ENCODE measurements around the gene KCNJ9. TPM values are rescaled to one million over a fixed set of nuclear protein-coding genes. Genes with fewer than 3 reads are reported as not detected.
A peak's percentile ranks its signal among the peaks of the same experiment; 100 is the strongest.

Gene KCNJ9
- total and polyA plus RNA-seq, 12 donors, result 0.01 to 0.09 (median 0.07) TPM; not detected in 8

DNA sequence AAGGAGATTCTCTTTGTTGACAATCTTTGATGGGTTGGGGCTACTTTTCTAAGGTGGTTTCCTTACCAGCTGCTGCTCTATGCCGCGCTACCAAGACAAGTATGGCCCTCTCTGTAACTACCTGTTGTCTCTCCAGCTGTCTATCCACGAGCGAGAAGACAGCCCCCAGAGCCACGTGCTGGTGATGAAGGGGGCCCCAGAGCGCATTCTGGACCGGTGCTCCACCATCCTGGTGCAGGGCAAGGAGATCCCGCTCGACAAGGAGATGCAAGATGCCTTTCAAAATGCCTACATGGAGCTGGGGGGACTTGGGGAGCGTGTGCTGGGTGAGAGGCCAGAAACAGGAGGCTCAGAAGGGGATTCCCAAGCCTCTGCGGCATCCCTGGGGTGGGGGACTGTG lies 48.6 kb downstream of the KCNJ9 start:
- WGBS, 2 donors, result 86 to 88% methylated on average over 11 of the region's 11 CpGs
- DNase-seq (no peak), ATAC-seq (no peak)
- H3K9me3 ChIP-seq, result no peaks in the 10 kb centered on the region
- TF ChIP-seq, protein P1, sequence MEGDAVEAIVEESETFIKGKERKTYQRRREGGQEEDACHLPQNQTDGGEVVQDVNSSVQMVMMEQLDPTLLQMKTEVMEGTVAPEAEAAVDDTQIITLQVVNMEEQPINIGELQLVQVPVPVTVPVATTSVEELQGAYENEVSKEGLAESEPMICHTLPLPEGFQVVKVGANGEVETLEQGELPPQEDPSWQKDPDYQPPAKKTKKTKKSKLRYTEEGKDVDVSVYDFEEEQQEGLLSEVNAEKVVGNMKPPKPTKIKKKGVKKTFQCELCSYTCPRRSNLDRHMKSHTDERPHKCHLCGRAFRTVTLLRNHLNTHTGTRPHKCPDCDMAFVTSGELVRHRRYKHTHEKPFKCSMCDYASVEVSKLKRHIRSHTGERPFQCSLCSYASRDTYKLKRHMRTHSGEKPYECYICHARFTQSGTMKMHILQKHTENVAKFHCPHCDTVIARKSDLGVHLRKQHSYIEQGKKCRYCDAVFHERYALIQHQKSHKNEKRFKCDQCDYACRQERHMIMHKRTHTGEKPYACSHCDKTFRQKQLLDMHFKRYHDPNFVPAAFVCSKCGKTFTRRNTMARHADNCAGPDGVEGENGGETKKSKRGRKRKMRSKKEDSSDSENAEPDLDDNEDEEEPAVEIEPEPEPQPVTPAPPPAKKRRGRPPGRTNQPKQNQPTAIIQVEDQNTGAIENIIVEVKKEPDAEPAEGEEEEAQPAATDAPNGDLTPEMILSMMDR (IDR thresholded peaks at IDR 0.05), result no peak
- H3K27me3 ChIP-seq, result no peaks in the 10 kb centered on the region
- intact Hi-C loops (cut with DNase I), result no loop called here
- peaks cover 0 to 87% (median 4%) of the 10 kb centered on the region in 9 donors for H3K36me3 ChIP-seq
- peaks cover 0 to 79% (median 41%) of the 10 kb centered on the region in 9 donors for H3K4me1 ChIP-seq
- H3K4me3 ChIP-seq, result no peak overlapping the region
- H3K27ac ChIP-seq, result peak overlapping the region in 8 of 10 donors; percentile 1 to 88 (median 82)

DNA sequence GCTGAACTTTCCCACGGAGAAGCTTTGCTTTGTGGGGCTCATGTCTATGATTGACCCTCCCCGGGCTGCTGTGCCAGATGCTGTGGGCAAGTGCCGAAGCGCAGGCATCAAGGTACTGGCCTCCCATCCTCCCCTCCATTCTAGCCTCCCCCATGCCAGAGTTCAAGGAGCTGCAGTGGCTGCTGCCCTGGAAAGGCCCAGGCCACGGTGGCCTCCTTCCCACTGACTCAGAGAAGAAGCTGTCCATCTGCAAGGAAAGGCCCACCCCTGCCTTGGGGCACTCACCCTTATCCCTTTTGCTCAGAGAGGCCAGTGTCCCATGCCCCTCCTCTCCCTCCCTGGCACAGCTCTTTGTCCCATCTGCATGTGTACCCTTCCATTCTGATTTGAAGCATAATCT lies 49.1 kb downstream of the KCNJ9 start:
- Histone ChIP-seq H3K9me3 (no peaks in the 10 kb centered on the region), H3K36me3 (peaks cover 0 to 87% (median 4%) of the 10 kb centered on the region in 9 donors), H3K27me3 (no peaks in the 10 kb centered on the region), H3K4me1 (peaks cover 0 to 74% (median 36%) of the 10 kb centered on the region in 9 donors), H3K4me3 (no peak overlapping the region), H3K27ac (peak overlapping the region in 9 of 10 donors; percentile 65 to 88 (median 83))
- TF ChIP-seq, protein P1 (IDR thresholded peaks at IDR 0.05), result no peak
- intact Hi-C loops (cut with DNase I), result no loop called here
- DNase-seq (no peak), ATAC-seq (no peak)
- 84 to 88% methylated on average over 5 of the region's 5 CpGs for WGBS, 2 donors

DNA sequence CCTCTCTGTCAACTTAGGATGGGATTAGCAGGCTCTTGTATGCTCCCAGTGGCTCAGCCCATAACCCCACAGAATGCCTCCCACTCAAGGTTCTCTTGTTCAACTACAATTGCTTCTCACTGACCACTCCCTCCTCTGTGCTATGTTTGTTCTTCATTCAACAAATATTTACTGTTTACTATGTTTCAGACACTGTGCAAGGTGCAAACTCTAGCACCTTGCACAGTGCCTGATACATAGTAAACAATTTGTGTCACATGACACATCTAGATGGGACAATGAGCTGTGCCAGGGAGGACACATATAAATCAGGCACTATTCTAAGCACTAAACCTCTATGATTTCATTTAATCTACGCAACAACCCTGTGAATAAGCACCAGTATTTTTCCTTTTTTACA lies 49.6 kb downstream of the KCNJ9 start:
- 84 to 93% methylated on average over 1 of the region's 1 CpG for WGBS, 2 donors
- DNase-seq, result no peak
- TF ChIP-seq, protein P1 (IDR thresholded peaks at IDR 0.05), result no peak
- H3K4me1 ChIP-seq, result peaks cover 0 to 69% (median 34%) of the 10 kb centered on the region in 9 donors
- H3K9me3 ChIP-seq, result no peaks in the 10 kb centered on the region
- no peak for ATAC-seq
- H3K36me3 ChIP-seq, result peaks cover 0 to 87% (median 4%) of the 10 kb centered on the region in 9 donors
- peak overlapping the region in 9 of 10 donors; percentile 65 to 88 (median 83) for H3K27ac ChIP-seq
- intact Hi-C loops (cut with DNase I), result no loop called here
- no peaks in the 10 kb centered on the region for H3K27me3 ChIP-seq
- no peak overlapping the region for H3K4me3 ChIP-seq

DNA sequence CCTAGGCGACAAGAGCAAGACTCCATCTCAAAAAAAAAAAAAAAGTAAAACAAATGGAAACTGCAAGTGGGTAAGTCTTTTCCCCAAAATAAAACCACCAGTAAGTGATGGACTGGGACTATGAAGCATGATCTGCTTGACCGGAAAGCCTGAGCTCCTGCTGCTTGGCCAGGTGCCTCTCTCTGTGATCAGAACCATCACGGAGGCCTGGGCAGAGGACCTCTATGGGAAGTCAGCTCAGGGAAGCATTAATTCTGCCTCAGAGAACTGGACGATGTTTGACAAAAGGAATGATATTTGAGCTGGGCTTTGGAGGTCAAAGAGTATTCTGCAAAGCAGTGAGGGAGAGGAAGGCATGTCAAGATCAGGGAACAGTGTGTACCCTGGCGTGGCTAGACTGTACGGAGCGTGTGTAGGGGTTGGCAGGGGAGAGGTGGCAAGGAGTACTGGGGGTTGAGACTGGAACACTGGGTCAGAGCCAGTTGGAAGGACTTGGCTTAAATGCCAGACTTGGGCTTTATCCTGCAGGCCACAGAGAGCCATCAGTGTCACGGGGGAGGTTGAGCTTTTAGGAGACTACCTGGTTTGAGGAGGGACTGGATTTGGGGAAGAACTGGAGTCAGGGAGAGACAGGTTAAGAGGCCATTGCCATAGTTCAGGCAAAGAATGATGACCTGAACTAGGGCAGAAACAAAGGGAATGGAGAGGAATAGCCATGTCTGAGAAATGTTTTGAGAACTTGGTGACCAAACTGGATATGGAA lies 50.6 kb downstream of the KCNJ9 start:
- WGBS, 2 donors, result 50 to 55% methylated on average over 8 of the region's 8 CpGs
- Histone ChIP-seq H3K27ac (peak overlapping the region; percentile 14 to 88 (median 82)), H3K36me3 (peaks cover 0 to 87% (median 4%) of the 10 kb centered on the region in 9 donors), H3K4me1 (peaks cover 0 to 65% (median 35%) of the 10 kb centered on the region in 9 donors), H3K9me3 (no peaks in the 10 kb centered on the region), H3K4me3 (no peak overlapping the region), H3K27me3 (no peaks in the 10 kb centered on the region)
- ATAC-seq (peak; percentile 70 to 94 (median 86)), DNase-seq (peak; percentile 63 to 76)
- TF ChIP-seq, protein P1 (IDR thresholded peaks at IDR 0.05), result no peak
- intact Hi-C loops (cut with DNase I), result no loop called here

Measured in heart right ventricle (tissue), 16 donors.